ENCODE data around the gene HIC1.

Gene HIC1

GRCh38 chr17:2061441-2061958 lies 6.6 kb downstream of the HIC1 start:
- DNase-seq = no peak

GRCh38 chr17:2062571-2063183 lies 7.8 kb downstream of the HIC1 start:
- peak; percentile 75 for DNase-seq

GRCh38 chr17:2063261-2064146 lies 8.6 kb downstream of the HIC1 start:
- DNase-seq = peak; percentile 87

- no peak for DNase-seq
These were observed 9.2 kb downstream of the HIC1 start for GRCh38 chr17:2064147-2064489.

GRCh38 chr17:2064520-2064971 lies 9.6 kb downstream of the HIC1 start:
- DNase-seq = peak; percentile 61

GRCh38 chr17:2064980-2065785 lies 10.3 kb downstream of the HIC1 start:
- peak; percentile 85 for DNase-seq

GRCh38 chr17:2065949-2066400 lies 11.1 kb downstream of the HIC1 start:
- DNase-seq = no peak

- DNase-seq = peak; percentile 28
These were observed 12.2 kb downstream of the HIC1 start for GRCh38 chr17:2067048-2067561.

GRCh38 chr17:2067608-2068024 lies 12.7 kb downstream of the HIC1 start:
- peak; percentile 80 for DNase-seq

GRCh38 chr17:2068031-2068518 lies 13.2 kb downstream of the HIC1 start:
- DNase-seq = peak; percentile 95

- peak; percentile 78 for DNase-seq
These were observed 13.7 kb downstream of the HIC1 start for GRCh38 chr17:2068519-2069051.

GRCh38 chr17:2070241-2071023 lies 15.5 kb downstream of the HIC1 start:
- DNase-seq = no peak

- no peak for DNase-seq
These were observed 16.1 kb downstream of the HIC1 start for GRCh38 chr17:2071024-2071385.

- DNase-seq = peak; percentile 69
These were observed 16.8 kb downstream of the HIC1 start for GRCh38 chr17:2071455-2072281.

- DNase-seq = no peak
These were observed 20.0 kb downstream of the HIC1 start for GRCh38 chr17:2074919-2075318.

GRCh38 chr17:2075336-2076086 lies 20.6 kb downstream of the HIC1 start:
- DNase-seq = peak; percentile 53

- DNase-seq = peak; percentile 43
These were observed 21.4 kb downstream of the HIC1 start for GRCh38 chr17:2076087-2076984.

GRCh38 chr17:2077040-2077439 lies 22.1 kb downstream of the HIC1 start:
- peak; percentile 15 for DNase-seq

GRCh38 chr17:2081564-2081963 lies 26.7 kb downstream of the HIC1 start:
- peak; percentile 75 for DNase-seq

All from fibroblast of skin of right biceps (primary cell).